ENCODE data around the gene GDF7.

Gene GDF7

DNA sequence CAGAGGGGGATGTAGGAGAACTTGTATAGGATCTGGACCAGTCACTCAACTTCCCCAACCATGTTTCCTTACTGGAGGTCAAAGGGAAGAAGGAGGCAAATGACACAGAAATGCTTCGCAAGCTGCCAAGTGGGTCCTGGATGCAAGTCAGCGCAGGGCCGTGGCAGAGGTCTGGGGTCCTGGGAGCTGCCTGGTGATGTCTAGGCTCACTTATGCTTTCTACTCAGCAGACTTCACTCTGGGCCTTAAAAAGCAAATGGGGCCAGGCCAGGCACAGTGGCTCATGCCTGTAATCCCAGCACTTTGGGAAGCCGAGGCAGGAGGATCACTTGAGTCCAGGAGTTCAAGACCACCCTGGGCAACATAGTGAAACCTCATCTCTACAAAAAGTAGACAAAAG is 36.0 kb upstream of the GDF7 start:
- Histone ChIP-seq H3K4me3 (ENCODE audit: low read length) (no peak overlapping the region), H3K9ac (ENCODE audit: low read depth, low read length) (no peak overlapping the region), H3K4me1 (ENCODE audit: insufficient read depth, low read length) (peaks cover 4% of the 10 kb centered on the region), H3K36me3 (ENCODE audit: insufficient read depth, low read length) (no peaks in the 10 kb centered on the region), H3K27ac (ENCODE audit: low read depth, low read length) (no peak overlapping the region), H3K27me3 (ENCODE audit: insufficient read depth, low read length) (no peaks in the 10 kb centered on the region), H3K9me3 (ENCODE audit: insufficient read depth, low read depth, low read length) (no peaks in the 10 kb centered on the region)
- WGBS = 93% methylated on average over 4 of the region's 4 CpGs

DNA sequence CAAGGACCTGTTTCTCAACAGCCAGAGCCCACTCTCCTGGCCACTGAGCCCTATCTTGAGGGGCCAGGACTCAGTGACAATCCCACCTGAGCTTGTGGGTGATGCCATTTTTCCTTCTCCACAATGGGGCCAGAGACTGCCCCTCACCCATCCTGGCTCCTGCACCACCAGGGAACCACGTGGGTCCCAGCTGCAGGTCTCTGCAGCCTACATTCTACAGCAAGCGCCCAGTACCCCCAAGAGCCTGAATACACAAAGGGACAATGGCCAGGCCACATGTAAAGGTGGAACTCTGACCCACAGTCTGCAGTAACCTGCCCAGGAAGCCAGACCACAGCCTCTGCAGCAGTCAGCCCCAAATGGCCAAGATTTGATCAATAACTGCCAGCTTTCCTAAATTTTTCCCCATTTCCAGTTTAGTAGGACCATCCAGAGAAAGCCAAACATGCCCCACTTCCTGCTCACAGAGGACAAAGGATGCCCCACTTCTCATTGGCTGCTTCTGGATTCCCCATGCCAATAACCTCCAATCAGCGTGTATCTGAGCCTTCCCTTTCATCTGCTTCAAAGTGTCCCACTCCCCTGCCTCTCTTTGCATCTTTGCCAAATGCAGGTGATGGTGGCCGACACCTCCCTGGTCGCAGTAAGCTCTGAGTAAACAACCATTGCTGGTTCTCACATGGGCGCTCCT is 35.2 kb upstream of the GDF7 start:
- WGBS = 88% methylated on average over 6 of the region's 6 CpGs
- Histone ChIP-seq H3K4me3 (ENCODE audit: low read length) (no peak overlapping the region), H3K9ac (ENCODE audit: low read depth, low read length) (no peak overlapping the region), H3K27ac (ENCODE audit: low read depth, low read length) (no peak overlapping the region), H3K4me1 (ENCODE audit: insufficient read depth, low read length) (peaks cover 4% of the 10 kb centered on the region), H3K36me3 (ENCODE audit: insufficient read depth, low read length) (no peaks in the 10 kb centered on the region), H3K27me3 (ENCODE audit: insufficient read depth, low read length) (no peaks in the 10 kb centered on the region), H3K9me3 (ENCODE audit: insufficient read depth, low read depth, low read length) (no peaks in the 10 kb centered on the region)

DNA sequence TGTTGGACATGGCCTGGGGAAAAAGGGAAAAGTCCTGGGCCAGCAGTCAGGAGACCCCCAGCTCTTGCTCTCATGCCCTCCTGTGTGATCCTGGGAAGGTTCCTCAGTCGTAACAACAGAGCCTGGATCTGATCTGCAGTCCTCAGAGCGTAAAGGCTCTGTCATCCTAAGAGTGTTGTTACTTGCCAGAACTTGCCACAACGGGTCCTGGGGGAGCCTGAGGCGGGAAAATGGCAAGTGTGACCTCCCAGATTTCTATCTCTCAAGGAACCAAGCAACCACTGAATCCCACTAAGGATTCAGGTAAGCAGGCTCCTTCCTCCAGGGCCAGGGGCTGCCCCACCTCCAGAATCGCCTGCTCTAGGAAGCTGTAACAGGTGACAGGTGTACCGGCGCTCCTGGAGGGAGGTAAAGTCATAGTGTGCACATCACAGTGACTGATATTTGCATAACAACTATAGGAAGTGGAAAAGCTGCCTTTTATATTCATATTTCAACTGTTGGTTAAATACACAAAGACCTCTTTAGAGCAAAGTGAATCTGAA is 34.4 kb upstream of the GDF7 start:
- WGBS = 85% methylated on average over 7 of the region's 7 CpGs
- Histone ChIP-seq H3K4me3 (ENCODE audit: low read length) (no peak overlapping the region), H3K36me3 (ENCODE audit: insufficient read depth, low read length) (no peaks in the 10 kb centered on the region), H3K27ac (ENCODE audit: low read depth, low read length) (no peak overlapping the region), H3K9me3 (ENCODE audit: insufficient read depth, low read depth, low read length) (no peaks in the 10 kb centered on the region), H3K27me3 (ENCODE audit: insufficient read depth, low read length) (no peaks in the 10 kb centered on the region), H3K9ac (ENCODE audit: low read depth, low read length) (no peak overlapping the region), H3K4me1 (ENCODE audit: insufficient read depth, low read length) (peaks cover 4% of the 10 kb centered on the region)

DNA sequence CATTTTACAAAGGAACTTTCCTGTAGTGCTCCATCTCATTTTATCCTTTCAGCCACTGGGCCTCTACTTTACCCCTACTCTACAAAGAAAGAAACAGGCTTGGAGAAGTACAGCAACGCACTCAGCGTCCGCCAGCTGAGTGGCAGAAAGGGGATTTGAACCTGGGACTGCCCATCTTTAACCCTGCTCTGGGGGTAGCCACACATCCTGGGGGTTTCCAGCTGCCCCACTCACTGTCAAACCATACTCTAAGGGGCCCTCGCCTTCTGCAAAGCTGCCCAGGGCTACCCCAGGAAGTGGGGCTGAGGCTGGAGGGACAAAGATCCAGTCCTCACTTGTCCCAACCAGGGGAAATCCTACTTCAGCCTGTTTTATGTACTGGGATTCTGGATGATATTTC is 33.9 kb upstream of the GDF7 start:
- no peak overlapping the region for H3K9ac ChIP-seq (ENCODE audit: low read depth, low read length)
- H3K9me3 ChIP-seq (ENCODE audit: insufficient read depth, low read depth, low read length) = no peaks in the 10 kb centered on the region
- 81% methylated on average over 4 of the region's 4 CpGs for WGBS
- H3K4me1 ChIP-seq (ENCODE audit: insufficient read depth, low read length) = peaks cover 4% of the 10 kb centered on the region
- no peak overlapping the region for H3K27ac ChIP-seq (ENCODE audit: low read depth, low read length)
- H3K36me3 ChIP-seq (ENCODE audit: insufficient read depth, low read length) = no peaks in the 10 kb centered on the region
- no peak overlapping the region for H3K4me3 ChIP-seq (ENCODE audit: low read length)
- H3K27me3 ChIP-seq (ENCODE audit: insufficient read depth, low read length) = no peaks in the 10 kb centered on the region

DNA sequence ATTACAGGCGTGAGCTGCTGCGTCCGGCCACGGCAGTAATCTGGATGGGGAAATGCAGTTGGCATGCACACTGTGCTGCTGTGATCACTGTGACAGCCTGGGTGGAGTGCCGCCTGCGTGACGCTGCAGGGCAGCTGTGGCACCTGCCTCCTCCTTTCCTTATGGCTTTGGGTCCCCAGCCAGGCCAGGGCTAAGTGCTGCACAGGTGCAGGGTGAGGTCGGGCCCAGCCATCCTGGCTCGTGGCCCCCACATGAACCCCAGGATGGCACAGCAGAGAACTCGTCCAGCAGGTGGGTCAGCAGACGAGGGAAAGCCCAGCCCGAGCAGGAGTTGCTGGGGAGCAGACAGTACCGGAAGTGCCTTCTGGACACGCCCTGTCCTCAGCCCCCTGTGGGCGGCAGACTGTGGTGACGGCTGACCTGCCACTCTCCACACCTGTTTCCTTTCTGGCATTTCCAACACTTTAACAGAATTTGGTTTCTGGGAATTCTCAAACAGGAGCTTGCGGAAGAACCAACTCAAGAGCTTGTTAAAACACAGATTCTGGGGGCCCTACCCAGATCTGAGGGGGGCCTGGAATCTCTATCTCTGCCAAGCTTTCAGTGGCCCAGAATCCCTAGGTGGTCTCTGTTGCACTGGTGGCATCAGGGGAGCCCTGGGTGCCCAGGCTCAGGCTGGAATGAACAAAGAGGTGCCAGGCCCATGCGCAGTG is 33.0 kb upstream of the GDF7 start:
- Histone ChIP-seq H3K27me3 (ENCODE audit: insufficient read depth, low read length) (no peaks in the 10 kb centered on the region), H3K36me3 (ENCODE audit: insufficient read depth, low read length) (no peaks in the 10 kb centered on the region), H3K4me1 (ENCODE audit: insufficient read depth, low read length) (peaks cover 4% of the 10 kb centered on the region), H3K27ac (ENCODE audit: low read depth, low read length) (no peak overlapping the region), H3K9me3 (ENCODE audit: insufficient read depth, low read depth, low read length) (no peaks in the 10 kb centered on the region), H3K9ac (ENCODE audit: low read depth, low read length) (no peak overlapping the region), H3K4me3 (ENCODE audit: low read length) (no peak overlapping the region)
- WGBS = 88% methylated on average over 18 of the region's 18 CpGs

DNA sequence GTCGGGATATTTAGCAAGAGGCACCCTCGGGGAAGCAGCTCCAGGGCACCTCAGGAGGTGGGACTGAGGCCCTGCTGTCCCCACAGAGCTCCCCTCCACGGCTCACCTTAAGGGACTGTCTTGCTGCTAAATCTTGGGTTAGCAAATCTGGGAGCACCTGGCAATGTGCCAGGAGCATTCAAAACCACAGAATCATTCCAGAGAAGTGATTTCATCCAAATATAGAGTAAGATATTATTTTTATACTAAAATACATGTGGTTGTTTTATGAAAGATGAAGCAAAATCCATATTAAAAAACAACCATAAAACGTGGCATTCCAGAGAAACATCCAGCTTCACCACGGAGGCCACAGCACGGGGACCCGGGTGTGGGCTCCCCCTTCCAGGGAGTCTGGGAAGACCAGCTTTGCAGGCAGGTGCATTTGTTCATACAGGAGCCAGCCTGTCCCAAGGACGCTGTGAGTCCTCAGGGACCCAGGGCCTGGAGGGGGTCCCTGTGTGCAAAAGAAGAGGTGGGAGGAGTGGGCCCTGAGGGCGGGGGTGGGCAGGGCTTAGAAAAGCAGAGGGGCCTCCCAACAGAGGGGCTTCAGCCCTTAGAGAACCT is 32.3 kb upstream of the GDF7 start:
- no peaks in the 10 kb centered on the region for H3K27me3 ChIP-seq (ENCODE audit: insufficient read depth, low read length)
- H3K9me3 ChIP-seq (ENCODE audit: insufficient read depth, low read depth, low read length) = no peaks in the 10 kb centered on the region
- no peak overlapping the region for H3K27ac ChIP-seq (ENCODE audit: low read depth, low read length)
- WGBS = 86% methylated on average over 9 of the region's 9 CpGs
- H3K36me3 ChIP-seq (ENCODE audit: insufficient read depth, low read length) = no peaks in the 10 kb centered on the region
- H3K4me1 ChIP-seq (ENCODE audit: insufficient read depth, low read length) = peaks cover 4% of the 10 kb centered on the region
- H3K4me3 ChIP-seq (ENCODE audit: low read length) = no peak overlapping the region
- no peak overlapping the region for H3K9ac ChIP-seq (ENCODE audit: low read depth, low read length)

DNA sequence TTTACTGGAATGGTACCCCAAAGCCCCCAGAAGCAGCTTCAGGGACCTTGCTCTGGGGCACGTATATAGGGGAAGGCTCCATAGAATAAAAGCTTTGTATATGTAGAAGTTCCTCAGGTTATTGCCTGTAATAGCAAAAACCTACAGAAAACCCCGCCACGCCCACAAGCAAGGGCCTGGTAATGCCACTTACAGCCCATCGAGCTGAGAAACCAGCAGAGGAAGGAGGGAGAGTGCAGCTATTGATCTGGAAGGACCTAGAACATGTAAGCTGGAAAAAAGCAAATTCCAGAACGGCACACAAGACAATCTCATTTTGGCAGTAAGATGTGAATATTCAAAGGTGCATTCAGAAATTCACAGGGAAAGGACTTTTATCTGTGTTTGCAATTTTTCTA is 31.8 kb upstream of the GDF7 start:
- Histone ChIP-seq H3K4me3 (ENCODE audit: low read length) (no peak overlapping the region), H3K9me3 (ENCODE audit: insufficient read depth, low read depth, low read length) (no peaks in the 10 kb centered on the region), H3K27me3 (ENCODE audit: insufficient read depth, low read length) (no peaks in the 10 kb centered on the region), H3K27ac (ENCODE audit: low read depth, low read length) (no peak overlapping the region), H3K9ac (ENCODE audit: low read depth, low read length) (0 out of 2 replicates have a peak overlapping the region, but pooled peaks have one; percentile 27), H3K4me1 (ENCODE audit: insufficient read depth, low read length) (peaks cover 4% of the 10 kb centered on the region), H3K36me3 (ENCODE audit: insufficient read depth, low read length) (no peaks in the 10 kb centered on the region)
- WGBS = 90% methylated on average over 5 of the region's 5 CpGs

DNA sequence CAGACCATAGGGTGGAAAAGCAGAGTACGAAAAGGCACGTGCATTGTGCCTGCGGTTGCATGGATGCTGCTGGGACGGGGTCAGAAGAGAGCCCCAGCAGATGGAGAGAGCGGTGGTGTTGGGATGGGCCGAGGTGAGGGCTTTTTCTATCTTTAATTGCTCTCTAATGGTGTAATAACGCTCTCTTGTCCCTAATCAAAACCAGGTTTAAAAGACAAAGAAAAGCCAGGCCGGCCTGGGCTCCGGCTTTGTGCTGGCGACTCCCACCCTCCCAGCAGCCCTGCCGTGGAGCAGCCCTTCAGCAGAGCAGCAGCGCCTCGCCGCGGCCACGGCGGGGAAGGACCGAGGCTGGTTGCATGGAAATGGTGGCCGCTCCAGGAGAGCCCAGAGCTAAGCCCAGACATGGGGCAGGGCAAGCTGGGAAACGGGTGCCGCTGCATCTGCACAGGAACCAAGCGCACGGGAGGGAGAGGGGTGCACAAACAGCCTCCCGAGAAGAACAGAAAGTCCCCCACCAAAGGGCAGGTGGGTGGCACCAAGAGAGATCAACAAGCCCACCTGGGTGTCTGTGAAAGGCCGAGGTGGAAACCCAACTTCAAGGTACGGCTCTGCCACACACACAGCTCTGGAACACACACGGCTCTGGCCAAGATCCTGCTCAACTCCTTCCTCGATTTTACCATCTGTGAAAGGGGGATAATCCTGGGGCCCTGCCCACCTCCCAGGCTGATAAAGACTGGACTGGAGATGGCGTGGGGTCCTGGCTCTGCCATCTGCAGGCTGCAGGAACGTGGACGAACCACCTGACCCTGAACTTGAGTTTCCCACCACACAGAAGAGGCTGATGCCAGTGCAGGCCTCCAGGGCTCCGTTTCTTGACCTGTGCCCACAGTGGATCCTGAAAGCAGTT is 31.0 kb upstream of the GDF7 start:
- no peaks in the 10 kb centered on the region for H3K27me3 ChIP-seq (ENCODE audit: insufficient read depth, low read length)
- H3K36me3 ChIP-seq (ENCODE audit: insufficient read depth, low read length) = no peaks in the 10 kb centered on the region
- H3K9me3 ChIP-seq (ENCODE audit: insufficient read depth, low read depth, low read length) = no peaks in the 10 kb centered on the region
- H3K9ac ChIP-seq (ENCODE audit: low read depth, low read length) = peak overlapping the region; percentile 27; the same call in 1 of the 2 replicates
- H3K4me1 ChIP-seq (ENCODE audit: insufficient read depth, low read length) = peaks cover 4% of the 10 kb centered on the region
- WGBS = 34% methylated on average over 32 of the region's 32 CpGs
- H3K4me3 ChIP-seq (ENCODE audit: low read length) = no peak overlapping the region
- no peak overlapping the region for H3K27ac ChIP-seq (ENCODE audit: low read depth, low read length)

DNA sequence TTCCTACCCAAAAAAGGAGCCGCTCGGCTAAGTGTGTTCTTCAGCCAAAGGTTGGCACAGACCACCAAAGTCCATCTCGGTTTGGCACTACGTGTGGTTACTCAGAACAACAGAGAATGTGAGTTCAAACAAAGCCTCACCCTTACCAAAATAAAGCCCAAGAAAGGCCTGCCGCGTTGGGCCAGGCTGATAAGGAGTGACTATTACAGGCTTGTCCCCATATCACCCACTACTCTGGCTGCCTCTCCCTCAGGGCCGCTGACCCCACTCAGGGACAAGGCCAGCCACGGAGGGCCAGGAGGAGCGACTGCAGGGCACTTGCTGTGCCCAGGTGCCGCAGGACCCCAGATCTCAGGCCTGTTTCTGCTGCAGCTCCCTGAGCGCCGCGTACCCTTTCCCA is 29.8 kb upstream of the GDF7 start:
- Histone ChIP-seq H3K27ac (ENCODE audit: low read depth, low read length) (no peak overlapping the region), H3K36me3 (ENCODE audit: insufficient read depth, low read length) (no peaks in the 10 kb centered on the region), H3K9me3 (ENCODE audit: insufficient read depth, low read depth, low read length) (no peaks in the 10 kb centered on the region), H3K4me1 (ENCODE audit: insufficient read depth, low read length) (peaks cover 4% of the 10 kb centered on the region), H3K9ac (ENCODE audit: low read depth, low read length) (no peak overlapping the region), H3K4me3 (ENCODE audit: low read length) (no peak overlapping the region), H3K27me3 (ENCODE audit: insufficient read depth, low read length) (no peaks in the 10 kb centered on the region)
- WGBS = 93% methylated on average over 12 of the region's 13 CpGs

DNA sequence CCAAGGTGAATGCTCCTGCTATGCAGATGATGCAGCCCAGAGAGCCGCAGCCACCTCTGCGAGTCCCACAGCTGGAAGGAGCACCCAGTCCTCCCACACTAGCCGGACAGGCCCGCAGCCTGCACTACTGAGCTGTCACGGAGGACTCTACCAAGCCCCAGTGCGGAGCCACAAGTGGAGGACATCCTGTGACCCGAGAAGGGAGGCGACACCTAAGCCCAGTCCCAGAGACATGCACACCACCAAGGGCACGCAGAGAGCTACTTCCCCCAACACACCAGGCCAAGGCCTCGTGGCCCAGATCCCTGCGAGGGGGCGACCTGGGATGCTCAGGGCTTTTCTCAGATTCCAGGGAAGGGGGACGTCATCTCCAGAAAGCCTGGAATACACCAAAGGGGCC is 28.9 kb upstream of the GDF7 start:
- Histone ChIP-seq H3K27me3 (ENCODE audit: insufficient read depth, low read length) (no peaks in the 10 kb centered on the region), H3K9ac (ENCODE audit: low read depth, low read length) (no peak overlapping the region), H3K9me3 (ENCODE audit: insufficient read depth, low read depth, low read length) (no peaks in the 10 kb centered on the region), H3K27ac (ENCODE audit: low read depth, low read length) (no peak overlapping the region), H3K4me3 (ENCODE audit: low read length) (no peak overlapping the region), H3K4me1 (ENCODE audit: insufficient read depth, low read length) (peaks cover 4% of the 10 kb centered on the region), H3K36me3 (ENCODE audit: insufficient read depth, low read length) (no peaks in the 10 kb centered on the region)
- 96% methylated on average over 13 of the region's 13 CpGs for WGBS

Measured in HUES64 (cell line).